Measurements from ENCODE around the gene UBAC2.
A peak's percentile ranks its signal among the peaks of the same experiment; 100 is the strongest.

UBAC2 gene

GRCh38 chr13:99265821-99266426, 65.3 kb downstream of the UBAC2 start:
- Histone ChIP-seq H3K9me3 (ENCODE audit: control insufficient read depth in 2 of 2, low read length in 2 of 2) (no peaks in the 10 kb centered on the region), H3K4me3 (ENCODE audit: low read length in 2 of 2) (no peak overlapping the region), H3K36me3 (ENCODE audit: control insufficient read depth in 2 of 2, insufficient read depth in 2 of 2, low read length in 2 of 2) (peaks cover 5 to 16% of the 10 kb centered on the region in 2 donors), H3K9ac (ENCODE audit: low read depth in 1 of 2, low read length in 2 of 2) (no peak overlapping the region), H3K27ac (ENCODE audit: low read depth in 2 of 2, low read length in 2 of 2) (no peak overlapping the region), H3K27me3 (ENCODE audit: control insufficient read depth in 2 of 2, insufficient read depth in 2 of 2, low read length in 2 of 2) (no peaks in the 10 kb centered on the region), H3K4me1 (ENCODE audit: control insufficient read depth in 2 of 2, insufficient read depth in 2 of 2, low read length in 2 of 2) (peaks cover 0 to 7% of the 10 kb centered on the region in 2 donors)

DNA sequence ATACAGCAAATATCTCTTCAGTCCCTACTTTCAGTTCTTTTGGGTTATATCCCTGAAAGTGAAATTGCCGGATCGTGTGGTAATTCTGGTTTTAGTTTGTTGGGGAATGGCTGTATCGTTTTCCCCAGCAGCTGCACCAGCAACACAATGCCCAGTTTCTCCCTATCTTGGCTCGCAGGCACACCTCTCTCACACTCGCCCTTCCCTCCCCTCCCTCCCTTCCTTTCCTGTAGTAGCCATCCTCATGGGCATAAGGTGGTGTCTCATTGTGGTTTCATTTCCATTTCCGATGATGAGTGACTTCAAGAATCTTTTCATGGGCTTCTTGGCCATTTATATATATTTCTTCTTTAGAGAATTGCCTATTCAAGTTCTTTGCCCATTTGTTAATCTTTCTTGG, 66.2 kb downstream of the UBAC2 start:
- Histone ChIP-seq H3K4me3 (ENCODE audit: low read length in 2 of 2) (no peak overlapping the region), H3K27ac (ENCODE audit: low read depth in 2 of 2, low read length in 2 of 2) (no peak overlapping the region), H3K4me1 (ENCODE audit: control insufficient read depth in 2 of 2, insufficient read depth in 2 of 2, low read length in 2 of 2) (peaks cover 0 to 6% of the 10 kb centered on the region in 2 donors), H3K9me3 (ENCODE audit: control insufficient read depth in 2 of 2, low read length in 2 of 2) (no peaks in the 10 kb centered on the region), H3K9ac (ENCODE audit: low read depth in 1 of 2, low read length in 2 of 2) (no peak overlapping the region), H3K36me3 (ENCODE audit: control insufficient read depth in 2 of 2, insufficient read depth in 2 of 2, low read length in 2 of 2) (peaks cover 3 to 16% of the 10 kb centered on the region in 2 donors), H3K27me3 (ENCODE audit: control insufficient read depth in 2 of 2, insufficient read depth in 2 of 2, low read length in 2 of 2) (no peaks in the 10 kb centered on the region)

DNA sequence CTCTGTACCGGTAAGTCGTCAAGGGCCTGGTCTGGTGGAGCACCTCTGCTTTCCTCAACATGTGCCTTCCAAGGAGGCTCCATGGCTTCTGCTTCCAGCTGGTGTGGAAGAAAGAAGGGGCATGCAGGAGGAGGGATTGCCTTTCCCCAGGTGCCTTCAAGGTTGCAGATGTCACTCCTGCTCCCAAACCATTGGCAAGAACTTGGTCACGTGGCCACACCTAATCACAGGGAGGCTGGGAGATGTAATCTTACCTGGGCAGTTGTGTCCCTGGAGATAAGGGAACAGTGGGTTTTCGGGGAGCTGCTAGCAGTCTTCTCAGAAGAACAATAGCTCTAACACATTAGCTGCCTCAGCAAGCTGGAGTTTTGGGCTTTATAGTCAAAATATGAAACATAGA, 67.3 kb downstream of the UBAC2 start:
- H3K4me3 ChIP-seq (ENCODE audit: low read length in 2 of 2): no peak overlapping the region
- no peak overlapping the region for H3K9ac ChIP-seq (ENCODE audit: low read depth in 1 of 2, low read length in 2 of 2)
- H3K9me3 ChIP-seq (ENCODE audit: control insufficient read depth in 2 of 2, low read length in 2 of 2): no peaks in the 10 kb centered on the region
- H3K4me1 ChIP-seq (ENCODE audit: control insufficient read depth in 2 of 2, insufficient read depth in 2 of 2, low read length in 2 of 2): peaks cover 0 to 4% of the 10 kb centered on the region in 2 donors
- H3K27ac ChIP-seq (ENCODE audit: low read depth in 2 of 2, low read length in 2 of 2): no peak overlapping the region
- H3K27me3 ChIP-seq (ENCODE audit: control insufficient read depth in 2 of 2, insufficient read depth in 2 of 2, low read length in 2 of 2): no peaks in the 10 kb centered on the region
- peaks cover 3 to 16% of the 10 kb centered on the region in 2 donors for H3K36me3 ChIP-seq (ENCODE audit: control insufficient read depth in 2 of 2, insufficient read depth in 2 of 2, low read length in 2 of 2)

GRCh38 chr13:99268822-99269221, 68.2 kb downstream of the UBAC2 start:
- peaks cover 3 to 16% of the 10 kb centered on the region in 2 donors for H3K36me3 ChIP-seq (ENCODE audit: control insufficient read depth in 2 of 2, insufficient read depth in 2 of 2, low read length in 2 of 2)
- no peaks in the 10 kb centered on the region for H3K27me3 ChIP-seq (ENCODE audit: control insufficient read depth in 2 of 2, insufficient read depth in 2 of 2, low read length in 2 of 2)
- H3K9me3 ChIP-seq (ENCODE audit: control insufficient read depth in 2 of 2, low read length in 2 of 2): no peaks in the 10 kb centered on the region
- no peak overlapping the region for H3K4me3 ChIP-seq (ENCODE audit: low read length in 2 of 2)
- H3K27ac ChIP-seq (ENCODE audit: low read depth in 2 of 2, low read length in 2 of 2): no peak overlapping the region
- peaks cover 0 to 4% of the 10 kb centered on the region in 2 donors for H3K4me1 ChIP-seq (ENCODE audit: control insufficient read depth in 2 of 2, insufficient read depth in 2 of 2, low read length in 2 of 2)
- no peak overlapping the region for H3K9ac ChIP-seq (ENCODE audit: low read depth in 1 of 2, low read length in 2 of 2)

DNA sequence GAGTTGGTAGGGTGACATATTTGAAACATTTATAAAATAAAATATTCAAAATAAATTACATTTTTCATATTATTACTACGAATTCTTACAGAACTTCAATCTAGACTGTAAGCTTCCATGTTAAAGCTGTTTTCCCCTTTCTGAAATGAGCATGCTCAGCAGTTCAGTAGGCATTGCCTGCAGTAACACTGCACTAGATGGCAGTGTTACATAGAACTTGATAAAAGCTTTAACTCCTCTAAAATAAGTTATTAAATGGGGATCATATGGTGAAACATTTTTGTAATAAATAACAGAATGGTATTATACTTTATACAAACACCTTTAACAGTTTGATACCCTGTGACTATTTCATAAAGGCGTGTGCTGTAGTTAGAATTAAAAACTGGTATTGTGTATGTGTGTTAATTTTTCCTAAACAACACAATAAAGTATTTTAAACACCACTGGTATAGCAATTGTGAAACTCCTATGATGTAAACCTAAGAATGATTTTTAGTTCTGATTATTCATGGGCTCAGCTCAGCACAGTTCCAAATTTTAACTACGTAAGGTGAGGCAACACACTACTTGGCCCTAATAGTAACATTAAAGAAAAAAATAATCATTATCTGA, 69.1 kb downstream of the UBAC2 start:
- Histone ChIP-seq H3K27me3 (ENCODE audit: control insufficient read depth in 2 of 2, insufficient read depth in 2 of 2, low read length in 2 of 2) (no peaks in the 10 kb centered on the region), H3K36me3 (ENCODE audit: control insufficient read depth in 2 of 2, insufficient read depth in 2 of 2, low read length in 2 of 2) (peaks cover 3 to 9% of the 10 kb centered on the region in 2 donors), H3K9me3 (ENCODE audit: control insufficient read depth in 2 of 2, low read length in 2 of 2) (no peaks in the 10 kb centered on the region), H3K9ac (ENCODE audit: low read depth in 1 of 2, low read length in 2 of 2) (no peak overlapping the region), H3K27ac (ENCODE audit: low read depth in 2 of 2, low read length in 2 of 2) (peak overlapping the region in 1 of 2 donors; percentile 16), H3K4me3 (ENCODE audit: low read length in 2 of 2) (no peak overlapping the region), H3K4me1 (ENCODE audit: control insufficient read depth in 2 of 2, insufficient read depth in 2 of 2, low read length in 2 of 2) (no peaks in the 10 kb centered on the region)

DNA sequence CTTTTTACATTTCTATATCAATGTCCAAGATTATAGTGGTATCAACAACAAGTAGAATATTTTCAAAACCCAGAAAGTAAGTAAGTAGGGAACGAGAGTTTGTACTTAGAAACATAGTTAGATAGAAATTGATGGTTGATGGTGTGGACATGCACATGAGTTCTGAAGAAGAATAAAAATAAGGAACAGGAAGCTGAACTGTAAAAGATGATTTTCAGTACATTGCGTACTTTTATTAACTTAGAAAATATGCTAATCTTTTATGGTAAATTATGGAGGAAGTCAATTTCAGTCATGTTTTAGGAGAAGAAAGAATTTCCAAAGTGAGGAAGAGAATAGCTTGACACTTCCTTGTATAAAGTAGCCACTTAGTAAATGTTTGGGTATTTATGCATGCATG, 69.9 kb downstream of the UBAC2 start:
- H3K27ac ChIP-seq (ENCODE audit: low read depth in 2 of 2, low read length in 2 of 2): peak overlapping the region; percentile 5 to 44

DNA sequence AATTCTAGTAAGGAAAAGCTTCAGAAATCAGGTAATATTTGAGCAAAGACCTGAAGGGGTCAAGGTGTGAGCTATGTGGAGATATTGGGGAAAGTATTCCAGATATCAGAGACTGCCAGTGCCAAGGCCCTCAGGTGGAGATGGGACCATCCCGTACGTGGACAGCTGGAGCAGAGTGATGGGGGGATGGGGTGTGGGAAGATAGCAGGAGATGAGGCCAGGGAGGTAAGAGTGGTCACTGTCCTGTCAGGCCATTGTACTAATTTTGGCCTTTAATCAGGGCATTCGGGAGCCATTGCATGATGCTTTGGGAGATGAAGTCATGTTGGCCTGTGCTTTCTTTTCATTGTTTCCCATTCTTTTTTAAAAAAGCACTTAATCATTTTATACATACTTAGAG, 70.6 kb downstream of the UBAC2 start:
- no peaks in the 10 kb centered on the region for H3K9me3 ChIP-seq (ENCODE audit: control insufficient read depth in 2 of 2, low read length in 2 of 2)
- H3K27ac ChIP-seq (ENCODE audit: low read depth in 2 of 2, low read length in 2 of 2): peak overlapping the region in 1 of 2 donors; percentile 44
- no peak overlapping the region for H3K4me3 ChIP-seq (ENCODE audit: low read length in 2 of 2)
- H3K36me3 ChIP-seq (ENCODE audit: control insufficient read depth in 2 of 2, insufficient read depth in 2 of 2, low read length in 2 of 2): peaks cover 0 to 12% of the 10 kb centered on the region in 2 donors
- no peaks in the 10 kb centered on the region for H3K27me3 ChIP-seq (ENCODE audit: control insufficient read depth in 2 of 2, insufficient read depth in 2 of 2, low read length in 2 of 2)
- no peaks in the 10 kb centered on the region for H3K4me1 ChIP-seq (ENCODE audit: control insufficient read depth in 2 of 2, insufficient read depth in 2 of 2, low read length in 2 of 2)
- H3K9ac ChIP-seq (ENCODE audit: low read depth in 1 of 2, low read length in 2 of 2): no peak overlapping the region

More for the DNA sequence above, 69.9 kb downstream of the UBAC2 start:
- no peak overlapping the region for H3K9ac ChIP-seq (ENCODE audit: low read depth in 1 of 2, low read length in 2 of 2)
- H3K36me3 ChIP-seq (ENCODE audit: control insufficient read depth in 2 of 2, insufficient read depth in 2 of 2, low read length in 2 of 2): peaks cover 1 to 9% of the 10 kb centered on the region in 2 donors
- H3K9me3 ChIP-seq (ENCODE audit: control insufficient read depth in 2 of 2, low read length in 2 of 2): no peaks in the 10 kb centered on the region
- H3K4me3 ChIP-seq (ENCODE audit: low read length in 2 of 2): no peak overlapping the region
- H3K27me3 ChIP-seq (ENCODE audit: control insufficient read depth in 2 of 2, insufficient read depth in 2 of 2, low read length in 2 of 2): no peaks in the 10 kb centered on the region
- H3K4me1 ChIP-seq (ENCODE audit: control insufficient read depth in 2 of 2, insufficient read depth in 2 of 2, low read length in 2 of 2): no peaks in the 10 kb centered on the region

GRCh38 chr13:99272481-99272880, 71.8 kb downstream of the UBAC2 start:
- H3K27ac ChIP-seq (ENCODE audit: low read depth in 2 of 2, low read length in 2 of 2): no peak overlapping the region
- no peaks in the 10 kb centered on the region for H3K9me3 ChIP-seq (ENCODE audit: control insufficient read depth in 2 of 2, low read length in 2 of 2)
- peaks cover 0 to 9% of the 10 kb centered on the region in 2 donors for H3K36me3 ChIP-seq (ENCODE audit: control insufficient read depth in 2 of 2, insufficient read depth in 2 of 2, low read length in 2 of 2)
- no peak overlapping the region for H3K9ac ChIP-seq (ENCODE audit: low read depth in 1 of 2, low read length in 2 of 2)
- no peak overlapping the region for H3K4me3 ChIP-seq (ENCODE audit: low read length in 2 of 2)
- no peaks in the 10 kb centered on the region for H3K27me3 ChIP-seq (ENCODE audit: control insufficient read depth in 2 of 2, insufficient read depth in 2 of 2, low read length in 2 of 2)
- no peaks in the 10 kb centered on the region for H3K4me1 ChIP-seq (ENCODE audit: control insufficient read depth in 2 of 2, insufficient read depth in 2 of 2, low read length in 2 of 2)

- Histone ChIP-seq H3K4me1 (ENCODE audit: control insufficient read depth in 2 of 2, insufficient read depth in 2 of 2, low read length in 2 of 2) (no peaks in the 10 kb centered on the region), H3K9ac (ENCODE audit: low read depth in 1 of 2, low read length in 2 of 2) (no peak overlapping the region), H3K9me3 (ENCODE audit: control insufficient read depth in 2 of 2, low read length in 2 of 2) (no peaks in the 10 kb centered on the region), H3K27ac (ENCODE audit: low read depth in 2 of 2, low read length in 2 of 2) (no peak overlapping the region), H3K36me3 (ENCODE audit: control insufficient read depth in 2 of 2, insufficient read depth in 2 of 2, low read length in 2 of 2) (peaks cover 0 to 4% of the 10 kb centered on the region in 2 donors), H3K27me3 (ENCODE audit: control insufficient read depth in 2 of 2, insufficient read depth in 2 of 2, low read length in 2 of 2) (no peaks in the 10 kb centered on the region), H3K4me3 (ENCODE audit: low read length in 2 of 2) (no peak overlapping the region)
Observed at GRCh38 chr13:99273128-99273527, 72.5 kb downstream of the UBAC2 start.

- Histone ChIP-seq H3K36me3 (ENCODE audit: control insufficient read depth in 2 of 2, insufficient read depth in 2 of 2, low read length in 2 of 2) (peaks cover 0 to 4% of the 10 kb centered on the region in 2 donors), H3K9ac (ENCODE audit: low read depth in 1 of 2, low read length in 2 of 2) (no peak overlapping the region), H3K4me3 (ENCODE audit: low read length in 2 of 2) (no peak overlapping the region), H3K27me3 (ENCODE audit: control insufficient read depth in 2 of 2, insufficient read depth in 2 of 2, low read length in 2 of 2) (no peaks in the 10 kb centered on the region), H3K27ac (ENCODE audit: low read depth in 2 of 2, low read length in 2 of 2) (no peak overlapping the region), H3K9me3 (ENCODE audit: control insufficient read depth in 2 of 2, low read length in 2 of 2) (no peaks in the 10 kb centered on the region), H3K4me1 (ENCODE audit: control insufficient read depth in 2 of 2, insufficient read depth in 2 of 2, low read length in 2 of 2) (peaks cover 3 to 9% of the 10 kb centered on the region in 2 donors)
Observed at GRCh38 chr13:99275093-99275469, 74.4 kb downstream of the UBAC2 start.
